NB4 (cell line): Measurements from ENCODE around the gene CHD6.

Experiments used
- DNase-seq: peaks from one replicate; pipeline ENCODE4 v3.0.0; 2010; ENCODE audit warnings: low read depth
- H3K4me3 ChIP-seq: one replicate; pipeline ENCODE4 v1.5.1; 2011; ENCODE audit warnings: mild to moderate bottlenecking, low read depth, low read length, moderate library complexity
- MYC ChIP-seq: IDR thresholded peaks from 2 replicates; pipeline ENCODE4 v1.6.1; 2011; ENCODE audit warnings: low read depth, low read length
- POLR2A ChIP-seq: IDR thresholded peaks from 2 replicates; pipeline ENCODE4 v1.6.1; 2011; ENCODE audit warnings: mild to moderate bottlenecking; ENCODE audit not compliant: insufficient read length; ENCODE audit errors: extremely low read depth
- TF ChIP-seq, protein P1 (sequence below): IDR thresholded peaks from one replicate; pipeline ENCODE4 v1.5.1; 2012; ENCODE audit warnings: low read depth, low read length
- TF ChIP-seq, protein P2 (sequence below): IDR thresholded peaks from 2 replicates; pipeline ENCODE4 v1.6.1; 2011; ENCODE audit warnings: low read depth, low read length

Gene CHD6

DNA sequence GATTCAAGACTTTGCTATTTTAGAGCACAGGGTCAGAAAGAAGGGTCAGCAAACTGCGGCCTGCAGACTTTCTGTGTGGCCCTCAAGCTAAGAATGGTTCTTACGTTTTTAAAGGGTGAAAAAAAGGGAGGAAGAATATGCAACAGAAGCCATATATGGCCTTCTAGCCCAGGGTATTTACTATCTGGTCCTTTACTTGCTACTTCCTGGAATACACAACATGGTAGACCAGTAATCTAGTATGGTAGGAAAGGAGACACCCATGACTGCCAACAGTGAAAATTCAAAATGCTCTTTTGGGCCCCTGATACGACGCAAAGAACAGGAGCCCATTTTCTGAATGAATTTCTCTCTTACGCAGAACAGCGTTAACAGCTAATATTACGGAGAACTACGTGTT is 191.2 kb downstream of the CHD6 start:
- no peak overlapping the region for H3K4me3 ChIP-seq
- DNase-seq, result no peak
- TF ChIP-seq, protein P1, sequence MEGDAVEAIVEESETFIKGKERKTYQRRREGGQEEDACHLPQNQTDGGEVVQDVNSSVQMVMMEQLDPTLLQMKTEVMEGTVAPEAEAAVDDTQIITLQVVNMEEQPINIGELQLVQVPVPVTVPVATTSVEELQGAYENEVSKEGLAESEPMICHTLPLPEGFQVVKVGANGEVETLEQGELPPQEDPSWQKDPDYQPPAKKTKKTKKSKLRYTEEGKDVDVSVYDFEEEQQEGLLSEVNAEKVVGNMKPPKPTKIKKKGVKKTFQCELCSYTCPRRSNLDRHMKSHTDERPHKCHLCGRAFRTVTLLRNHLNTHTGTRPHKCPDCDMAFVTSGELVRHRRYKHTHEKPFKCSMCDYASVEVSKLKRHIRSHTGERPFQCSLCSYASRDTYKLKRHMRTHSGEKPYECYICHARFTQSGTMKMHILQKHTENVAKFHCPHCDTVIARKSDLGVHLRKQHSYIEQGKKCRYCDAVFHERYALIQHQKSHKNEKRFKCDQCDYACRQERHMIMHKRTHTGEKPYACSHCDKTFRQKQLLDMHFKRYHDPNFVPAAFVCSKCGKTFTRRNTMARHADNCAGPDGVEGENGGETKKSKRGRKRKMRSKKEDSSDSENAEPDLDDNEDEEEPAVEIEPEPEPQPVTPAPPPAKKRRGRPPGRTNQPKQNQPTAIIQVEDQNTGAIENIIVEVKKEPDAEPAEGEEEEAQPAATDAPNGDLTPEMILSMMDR, result no peak
- TF ChIP-seq, protein P2, sequence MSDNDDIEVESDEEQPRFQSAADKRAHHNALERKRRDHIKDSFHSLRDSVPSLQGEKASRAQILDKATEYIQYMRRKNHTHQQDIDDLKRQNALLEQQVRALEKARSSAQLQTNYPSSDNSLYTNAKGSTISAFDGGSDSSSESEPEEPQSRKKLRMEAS, result no peak
- TF ChIP-seq MYC, result no peak
- no peak for TF ChIP-seq POLR2A

DNA sequence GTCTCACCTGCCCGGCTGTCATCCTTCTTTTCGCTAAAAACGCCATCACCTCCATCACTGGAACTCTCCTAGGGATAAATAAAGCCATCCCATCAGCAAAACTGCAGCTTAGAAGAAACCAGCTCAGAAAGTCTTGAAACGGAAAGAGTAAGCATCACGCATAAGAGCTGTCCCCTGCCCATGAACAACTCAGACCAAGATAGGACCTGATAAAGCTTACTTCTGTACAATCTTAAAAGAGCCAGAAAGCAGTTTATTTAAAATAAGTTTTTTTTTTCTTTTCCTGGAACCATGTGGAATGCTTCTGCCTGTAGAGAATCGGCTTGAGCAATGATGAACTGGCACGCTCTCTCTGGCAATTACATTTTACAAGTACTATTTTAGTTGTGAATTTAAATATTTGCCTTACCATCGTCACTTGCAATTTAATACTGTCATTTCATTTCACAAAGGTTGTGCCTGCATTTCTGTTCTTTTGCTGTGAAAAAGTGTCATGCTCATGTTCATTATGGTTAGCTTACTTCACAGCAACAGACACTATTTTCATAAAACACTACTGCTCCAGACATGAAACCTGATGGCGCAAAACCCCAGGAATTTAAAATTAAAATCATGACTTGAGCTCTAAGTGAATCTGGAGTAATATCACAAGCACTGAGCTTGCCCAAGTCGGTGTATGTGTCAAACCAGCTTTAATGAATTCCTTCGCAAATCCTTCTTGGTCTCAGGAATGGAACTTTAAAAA is 191.9 kb downstream of the CHD6 start:
- no peak for DNase-seq
- H3K4me3 ChIP-seq, result no peak overlapping the region
- no peak for TF ChIP-seq POLR2A
- TF ChIP-seq, protein P2, result no peak
- TF ChIP-seq MYC, result no peak
- TF ChIP-seq, protein P1, result no peak

DNA sequence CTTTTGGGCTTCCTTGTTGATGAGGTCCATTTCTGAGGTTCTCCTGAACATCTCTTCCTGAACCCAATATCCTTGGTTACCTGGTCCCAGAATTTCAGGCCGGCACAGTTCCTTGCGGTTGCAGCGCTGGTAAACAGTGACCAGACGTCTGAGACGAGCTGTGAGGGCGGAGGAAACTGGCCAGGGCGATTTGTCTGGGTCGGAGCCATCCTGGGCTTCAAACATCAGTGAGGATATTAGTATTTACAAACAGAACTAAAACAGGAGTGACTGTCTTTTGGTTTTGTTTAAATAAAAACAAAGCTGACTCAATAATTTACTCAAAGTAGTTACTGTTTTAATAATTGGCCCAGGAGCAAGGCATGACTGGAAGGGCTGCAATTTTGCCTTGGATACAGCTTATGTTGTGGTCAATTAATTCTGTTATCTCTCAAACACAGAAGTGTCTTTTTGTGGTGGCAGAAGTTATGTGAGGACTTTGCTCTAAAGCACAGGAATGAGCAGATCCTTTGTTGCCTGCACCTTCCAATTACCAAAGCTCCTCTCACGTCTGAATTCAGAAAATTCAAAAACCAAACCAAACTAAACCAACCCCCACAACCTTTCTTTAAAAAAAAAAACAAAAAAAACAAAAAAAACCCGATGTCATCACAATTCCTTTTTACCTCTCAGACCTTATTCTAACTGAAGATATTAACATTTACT is 192.8 kb downstream of the CHD6 start:
- DNase-seq, result no peak
- TF ChIP-seq, protein P2, result no peak
- TF ChIP-seq, protein P1, result no peak
- no peak for TF ChIP-seq POLR2A
- TF ChIP-seq MYC, result no peak
- no peak overlapping the region for H3K4me3 ChIP-seq

- no peak for DNase-seq
- TF ChIP-seq, protein P2, result no peak
- TF ChIP-seq MYC (no peak), POLR2A (no peak)
- TF ChIP-seq, protein P1, result no peak
- no peak overlapping the region for H3K4me3 ChIP-seq
Measured at GRCh38 chr20:41424546-41424945, 193.6 kb downstream of the CHD6 start.

DNA sequence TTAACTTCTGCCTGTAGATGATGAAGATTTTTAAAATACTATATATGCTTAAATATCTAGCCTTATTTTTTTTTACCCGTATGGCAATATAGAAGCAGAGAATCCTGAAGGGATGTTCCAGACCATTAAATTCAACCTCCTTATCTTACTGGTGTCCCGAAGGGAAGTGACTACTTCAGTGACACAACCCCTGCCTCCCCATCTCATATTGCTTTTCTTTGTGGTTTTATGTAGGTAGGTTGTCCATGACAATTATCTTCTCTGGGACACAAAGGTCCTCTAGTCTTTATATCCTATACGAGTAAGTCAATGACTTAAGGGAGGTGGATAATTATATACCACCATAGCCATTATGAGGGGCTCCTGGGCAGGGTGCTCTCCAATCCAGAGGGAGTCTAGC is 194.2 kb downstream of the CHD6 start:
- TF ChIP-seq, protein P1, result no peak
- no peak for TF ChIP-seq MYC
- TF ChIP-seq, protein P2, result no peak
- no peak for TF ChIP-seq POLR2A
- DNase-seq, result no peak
- no peak overlapping the region for H3K4me3 ChIP-seq
